ENCODE data around the gene SERTAD4. TPM values are rescaled to one million over a fixed set of nuclear protein-coding genes. Genes with fewer than 3 reads are reported as not detected.

Gene SERTAD4
- total and polyA plus RNA-seq, 2 experiments from 2014 or later, result 1.3 to 1.6 TPM

GRCh38 chr1:210237479-210237878 lies 4.9 kb downstream of the SERTAD4 start (continued):
- TF ChIP-seq REST (IDR thresholded peaks at IDR 0.05; ENCODE audit: unreplicated experiment), result no peak
- no peak for TF ChIP-seq POLR2AphosphoS5 (IDR thresholded peaks at IDR 0.05; ENCODE audit: low read depth)
- TF ChIP-seq ZNF331 (CRISPR knock-in tag; IDR thresholded peaks at IDR 0.05; ENCODE audit: low read depth), result no peak
- TF ChIP-seq EZH2 (IDR thresholded peaks at IDR 0.05; ENCODE audit: low read depth, unreplicated experiment), result no peak
- TF ChIP-seq CREB1 (CRISPR knock-in tag; IDR thresholded peaks at IDR 0.05; ENCODE audit: low read depth), result no peak
- no peak for TF ChIP-seq CTCF (conservative IDR thresholded peaks at IDR 0.05; ENCODE audit: low read depth in 2 of 2)

- TF ChIP-seq EZH2phosphoT487 (IDR thresholded peaks at IDR 0.05; ENCODE audit: unreplicated experiment) (no peak), NANOG (IDR thresholded peaks at IDR 0.05; ENCODE audit: borderline replicate concordance) (no peak), ETS1 (IDR thresholded peaks at IDR 0.05) (no peak), ZNF114 (CRISPR knock-in tag; IDR thresholded peaks at IDR 0.05) (no peak)
- no peaks in the 10 kb centered on the region for H3K9me2 ChIP-seq (ENCODE audit: insufficient read depth)
- DNase-seq (ENCODE audit: low spot score) (no peak), ATAC-seq (no peak)
- no peaks in the 10 kb centered on the region for H3K36me3 ChIP-seq (ENCODE audit: insufficient read depth)
- no peak overlapping the region for H3K4me3 Mint-ChIP-seq
- no peak overlapping the region for H3K4me2 ChIP-seq
- H3K4me3 ChIP-seq, result no peak overlapping the region
- H4K20me1 ChIP-seq (replicated peaks; ENCODE audit: insufficient read depth), result no peaks in the 10 kb centered on the region
- H3F3A ChIP-seq (replicated peaks; ENCODE audit: low read depth), result peaks cover 5% of the 10 kb centered on the region; the same call in 1 of the 2 replicates
- peaks cover 23% of the 10 kb centered on the region for H3K27me3 Mint-ChIP-seq (ENCODE audit: insufficient read depth, low read depth, poor library complexity)
- H3K27me3 ChIP-seq (ENCODE audit: insufficient read depth), result peaks cover 48% of the 10 kb centered on the region
- peaks cover 41% of the 10 kb centered on the region for H3K4me1 ChIP-seq (ENCODE audit: insufficient read depth)
- H3K36me3 Mint-ChIP-seq (ENCODE audit: low read depth), result no peaks in the 10 kb centered on the region
- H3K27ac ChIP-seq (ENCODE audit: low read depth), result no peak overlapping the region
- H2AFZ ChIP-seq, result no peak overlapping the region
- no peaks in the 10 kb centered on the region for H3K9me3 Mint-ChIP-seq
- H3K27ac Mint-ChIP-seq, result no peak overlapping the region
- H3K79me2 ChIP-seq (replicated peaks; ENCODE audit: insufficient read depth), result no peaks in the 10 kb centered on the region
- H3K4me1 Mint-ChIP-seq, result peaks cover 31% of the 10 kb centered on the region
These were observed 5.4 kb downstream of the SERTAD4 start for GRCh38 chr1:210237981-210238380.
